Cardiac muscle cell (in vitro differentiated cells and primary cell): Measurements from ENCODE around the gene SIRPB1. TPM values are rescaled to one million over a fixed set of nuclear protein-coding genes. Genes with fewer than 3 reads are reported as not detected.
"Not testable (repeated sequence)": the region's sequence is repeated elsewhere in the genome, so short reads cannot be mapped to it uniquely, and the experiment has no call there.

Experiments
- DNase-seq, 2 donors: peaks; one replicate each; pipeline versions ENCODE4 v3.0.0 to v3.0.0-alpha.2; 2010 to 2017; ENCODE audit warnings: low read depth in 1 of 2, low spot score in 1 of 2
- H3K27ac ChIP-seq: fragments of 200-600 bp; sonication (generic); 2 replicates; pipeline ENCODE4 v1.5.1; 2016
- H3K27me3 ChIP-seq: fragments of 200-600 bp; sonication (generic); 2 replicates; pipeline ENCODE4 v1.6.0; 2016; ENCODE audit warnings: control low read depth
- H3K36me3 ChIP-seq: fragments of 200-600 bp; sonication (generic); 2 replicates; pipeline ENCODE4 v1.5.1; 2016; ENCODE audit warnings: control low read depth
- H3K4me1 ChIP-seq: fragments of 200-600 bp; sonication (generic); 2 replicates; pipeline ENCODE4 v1.8.1; 2017; ENCODE audit warnings: low read depth, mild to moderate bottlenecking, mixed run types
- H3K4me3 ChIP-seq: fragments of 200-600 bp; sonication (generic); 2 replicates; pipeline ENCODE4 v1.5.1; 2016; ENCODE audit warnings: mild to moderate bottlenecking
- H3K9me3 ChIP-seq: fragments of 200-600 bp; sonication (generic); 2 replicates; pipeline ENCODE4 v1.5.1; 2017; ENCODE audit warnings: low read depth, mild to moderate bottlenecking, control low read depth
- polyA plus RNA-seq: library from polyadenylated mRNA; unstranded; fragments of >200 nt; fragmentation: Nextera tagmentation; extraction: Ambion mirVana; gene quantifications from 2 replicates; pipeline ENCODE4 v1.2.1, GENCODE V29; 2016
- total RNA-seq: library from RNA; depleted of rRNA; stranded (reverse); fragments of >200 nt; gene quantifications from 2 replicates; pipeline ENCODE4 v1.2.3, GENCODE V29; 2016
- TF ChIP-seq, protein P1 (sequence below): IDR thresholded peaks from 2 replicates; pipeline ENCODE4 v1.5.1; 2012; ENCODE audit warnings: low read depth, mild to moderate bottlenecking, low read length

Gene SIRPB1
- total and polyA plus RNA-seq, 2 experiments from 2014 or later = not detected

DNA sequence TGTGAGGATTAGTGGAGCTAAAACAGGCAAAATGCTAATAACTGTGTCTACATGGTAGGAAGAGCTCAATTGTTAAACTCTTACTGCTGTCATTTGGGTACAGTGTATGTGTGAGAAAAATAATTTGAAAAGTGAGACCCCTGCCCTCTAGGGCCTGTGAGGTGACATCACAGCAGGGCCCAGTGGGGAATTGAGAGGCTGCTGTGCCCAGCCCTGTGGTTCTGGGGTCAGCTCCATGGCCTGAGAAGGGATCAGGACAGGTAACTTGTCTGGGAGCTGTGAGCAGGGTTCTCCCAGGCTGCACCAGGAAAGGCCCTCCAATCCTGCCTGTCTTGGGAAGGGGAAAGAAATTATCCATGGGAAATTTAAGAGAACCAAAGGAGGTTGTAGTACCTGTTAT lies 1.3 kb downstream of the SIRPB1 start:
- Histone ChIP-seq H3K27ac (no peak overlapping the region), H3K9me3 (no peaks in the 10 kb centered on the region), H3K27me3 (no peaks in the 10 kb centered on the region), H3K4me3 (no peak overlapping the region), H3K36me3 (no peaks in the 10 kb centered on the region), H3K4me1 (no peaks in the 10 kb centered on the region)
- DNase-seq = no peak
- TF ChIP-seq, protein P1, sequence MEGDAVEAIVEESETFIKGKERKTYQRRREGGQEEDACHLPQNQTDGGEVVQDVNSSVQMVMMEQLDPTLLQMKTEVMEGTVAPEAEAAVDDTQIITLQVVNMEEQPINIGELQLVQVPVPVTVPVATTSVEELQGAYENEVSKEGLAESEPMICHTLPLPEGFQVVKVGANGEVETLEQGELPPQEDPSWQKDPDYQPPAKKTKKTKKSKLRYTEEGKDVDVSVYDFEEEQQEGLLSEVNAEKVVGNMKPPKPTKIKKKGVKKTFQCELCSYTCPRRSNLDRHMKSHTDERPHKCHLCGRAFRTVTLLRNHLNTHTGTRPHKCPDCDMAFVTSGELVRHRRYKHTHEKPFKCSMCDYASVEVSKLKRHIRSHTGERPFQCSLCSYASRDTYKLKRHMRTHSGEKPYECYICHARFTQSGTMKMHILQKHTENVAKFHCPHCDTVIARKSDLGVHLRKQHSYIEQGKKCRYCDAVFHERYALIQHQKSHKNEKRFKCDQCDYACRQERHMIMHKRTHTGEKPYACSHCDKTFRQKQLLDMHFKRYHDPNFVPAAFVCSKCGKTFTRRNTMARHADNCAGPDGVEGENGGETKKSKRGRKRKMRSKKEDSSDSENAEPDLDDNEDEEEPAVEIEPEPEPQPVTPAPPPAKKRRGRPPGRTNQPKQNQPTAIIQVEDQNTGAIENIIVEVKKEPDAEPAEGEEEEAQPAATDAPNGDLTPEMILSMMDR = no peak

DNA sequence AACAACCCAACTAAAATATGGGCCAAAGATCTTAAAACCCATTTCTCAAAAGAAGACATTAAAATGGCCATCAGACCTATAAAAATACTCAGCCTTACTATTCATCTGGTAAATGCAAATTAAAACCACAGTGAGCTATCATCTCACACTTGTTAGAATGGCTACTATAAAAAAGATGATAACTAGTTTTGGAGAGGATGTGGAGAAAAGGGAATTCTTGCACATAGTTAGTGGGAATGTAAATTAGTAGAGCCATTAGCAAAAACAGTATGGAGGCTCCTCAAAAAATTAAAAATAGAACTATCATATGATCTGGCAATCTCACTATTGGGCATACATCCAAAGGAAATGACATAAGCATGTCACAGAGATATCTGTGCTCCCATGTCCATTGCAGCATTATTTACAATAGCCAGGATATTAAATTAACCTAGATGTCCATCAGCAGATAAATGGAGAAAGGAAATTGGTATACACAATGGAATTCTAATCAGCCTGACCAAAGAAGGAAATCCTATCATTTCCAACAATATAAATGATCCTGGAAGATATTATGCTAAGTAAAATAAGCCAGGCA lies 2.9 kb downstream of the SIRPB1 start:
- peak in 1 of 2 donors; percentile 11 for DNase-seq
- no peaks in the 10 kb centered on the region for H3K9me3 ChIP-seq
- TF ChIP-seq, protein P1 = no peak

DNA sequence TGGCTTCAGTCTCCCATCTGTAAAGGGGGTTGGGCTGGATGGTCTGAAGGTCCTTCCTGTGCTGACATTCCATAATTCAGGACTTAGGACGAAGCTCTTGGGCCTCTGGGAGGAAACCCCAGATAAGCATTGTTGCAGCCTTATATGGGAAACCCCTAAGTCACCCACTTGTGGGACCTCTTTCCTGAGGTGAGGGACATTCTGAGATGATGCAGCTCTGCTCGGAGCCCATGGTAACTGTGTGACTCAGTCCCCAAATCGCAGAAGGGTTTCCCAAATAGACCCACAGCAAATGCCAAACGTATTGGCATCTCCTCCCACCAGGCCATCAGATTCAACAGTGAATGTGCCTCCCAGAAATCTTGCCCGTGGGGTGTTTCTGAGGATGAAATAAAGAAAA lies 9.4 kb downstream of the SIRPB1 start:
- H3K27ac ChIP-seq, H3K4me1 ChIP-seq, H3K9me3 ChIP-seq, H3K27me3 ChIP-seq, H3K4me3 ChIP-seq, DNase-seq, H3K36me3 ChIP-seq: not testable (repeated sequence)

More for the DNA sequence above, 2.9 kb downstream of the SIRPB1 start:
- no peak overlapping the region for H3K27ac ChIP-seq
- no peaks in the 10 kb centered on the region for H3K36me3 ChIP-seq
- no peaks in the 10 kb centered on the region for H3K27me3 ChIP-seq
- no peaks in the 10 kb centered on the region for H3K4me1 ChIP-seq
- H3K4me3 ChIP-seq = no peak overlapping the region

DNA sequence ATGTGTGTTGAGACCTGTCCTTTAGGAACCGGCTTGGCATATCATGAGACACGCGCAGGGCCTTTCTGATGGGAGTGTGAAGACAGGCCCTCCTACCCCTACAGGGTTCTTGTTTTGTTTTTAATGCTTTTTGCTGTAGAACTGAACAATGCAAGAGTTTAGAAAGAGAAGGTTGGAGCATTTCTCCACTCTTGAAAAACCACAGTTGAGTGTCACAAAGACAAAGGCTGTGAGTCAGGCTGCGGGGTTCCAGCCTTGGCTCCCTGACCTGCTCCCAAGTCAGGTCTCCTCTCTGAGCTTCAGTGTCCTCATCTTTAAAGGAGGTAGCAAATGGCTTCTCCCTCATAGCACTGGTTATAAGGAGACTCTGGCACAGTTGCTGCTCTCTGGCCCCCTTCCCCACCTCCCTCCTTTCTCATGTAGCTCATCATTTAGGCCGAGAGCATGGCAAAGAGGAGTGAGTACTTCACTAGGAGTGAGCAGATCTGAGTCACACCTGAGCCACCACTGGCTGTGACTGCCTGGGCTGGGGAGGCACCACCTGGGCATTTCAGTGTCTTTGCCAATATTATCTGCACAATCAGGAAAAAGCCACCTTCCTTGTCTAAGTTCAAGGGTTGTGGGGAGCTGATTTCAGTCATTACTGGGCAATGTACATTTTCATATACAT lies 11.0 kb downstream of the SIRPB1 start:
- not testable (repeated sequence) for DNase-seq, H3K27me3 ChIP-seq

DNA sequence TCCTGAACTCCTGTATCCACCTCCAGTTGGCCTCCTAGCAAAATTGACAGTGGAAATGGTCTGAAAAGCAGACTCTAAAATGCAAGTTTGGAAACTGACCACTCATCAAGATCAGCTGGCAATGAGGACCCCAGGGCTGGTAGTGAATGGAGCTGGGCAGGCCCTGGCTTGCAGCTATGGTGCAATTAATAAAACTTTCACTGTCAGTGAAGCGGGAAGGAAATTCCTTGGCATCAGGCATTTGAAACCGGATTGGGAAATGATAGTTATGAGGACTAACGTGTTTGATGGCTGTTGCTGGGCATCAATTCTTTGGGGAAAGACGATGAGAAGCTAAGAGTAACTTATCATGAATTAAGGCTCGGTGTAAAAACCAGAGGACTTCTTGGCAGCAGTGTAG lies 19.1 kb downstream of the SIRPB1 start:
- Histone ChIP-seq H3K36me3 (no peaks in the 10 kb centered on the region), H3K4me1 (no peaks in the 10 kb centered on the region), H3K27ac (no peak overlapping the region), H3K9me3 (no peaks in the 10 kb centered on the region), H3K27me3 (no peaks in the 10 kb centered on the region), H3K4me3 (no peak overlapping the region)
- DNase-seq = no peak
- TF ChIP-seq, protein P1 = no peak

More for the DNA sequence above, 11.0 kb downstream of the SIRPB1 start:
- not testable (repeated sequence) for H3K4me1 ChIP-seq, H3K9me3 ChIP-seq, H3K27ac ChIP-seq, H3K36me3 ChIP-seq, H3K4me3 ChIP-seq

DNA sequence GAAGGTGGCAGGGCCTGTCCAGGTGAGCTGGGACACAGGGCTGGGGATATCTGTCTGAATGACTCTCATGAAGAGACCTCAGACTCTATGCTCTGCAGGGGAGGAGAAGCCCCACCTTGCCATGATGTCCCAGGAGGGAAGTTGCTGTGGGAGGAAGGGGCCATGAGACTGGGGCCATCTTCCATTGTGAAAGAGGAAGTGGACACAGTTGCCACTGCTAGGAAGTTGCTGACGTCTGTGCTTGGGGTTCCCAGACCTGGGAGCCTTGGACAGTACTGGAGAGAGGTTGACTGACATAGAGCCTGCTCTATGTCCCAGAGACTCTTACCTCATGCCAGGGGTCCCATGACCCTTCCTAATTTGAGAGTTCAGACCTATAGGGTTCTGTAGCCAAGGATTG lies 24.5 kb downstream of the SIRPB1 start:
- Histone ChIP-seq H3K27ac (no peak overlapping the region), H3K4me3 (no peak overlapping the region), H3K27me3 (no peaks in the 10 kb centered on the region), H3K4me1 (no peaks in the 10 kb centered on the region), H3K36me3 (no peaks in the 10 kb centered on the region), H3K9me3 (no peaks in the 10 kb centered on the region)
- TF ChIP-seq, protein P1 = no peak
- no peak for DNase-seq
